Parathyroid adenoma (tissue), 2 donors: ENCODE data around the gene RASGEF1B.

Experiments
- H2AFZ ChIP-seq: fragments of 300-600 bp; sonication (generic); one replicate; pipeline ENCODE4 v1.7.0; 2017; ENCODE audit warnings: antibody characterized with exemption, mild to moderate bottlenecking
- H3K27ac ChIP-seq: fragments of 300-600 bp; sonication (generic); one replicate; pipeline ENCODE4 v1.7.0; 2017
- H3K27me3 ChIP-seq: fragments of 300-600 bp; sonication (generic); one replicate; pipeline ENCODE4 v1.7.0; 2017; ENCODE audit warnings: low read length; ENCODE audit not compliant: control insufficient read depth, insufficient read depth
- H3K36me3 ChIP-seq: fragments of 300-600 bp; sonication (generic); one replicate; pipeline ENCODE4 v1.7.0; 2017; ENCODE audit warnings: low read length; ENCODE audit not compliant: control insufficient read depth, insufficient read depth
- H3K4me1 ChIP-seq: fragments of 300-600 bp; sonication (generic); one replicate; pipeline ENCODE4 v1.7.0; 2017; ENCODE audit warnings: control low read depth
- H3K4me2 ChIP-seq: fragments of 300-600 bp; sonication (generic); one replicate; pipeline ENCODE4 v1.7.0; 2017; ENCODE audit warnings: low read length
- H3K4me3 ChIP-seq: fragments of 300-600 bp; sonication (generic); one replicate; pipeline ENCODE4 v1.7.0; 2017; ENCODE audit warnings: low read depth, low read length
- H3K79me2 ChIP-seq: fragments of 300-600 bp; sonication (generic); one replicate; pipeline ENCODE4 v1.7.0; 2017; ENCODE audit warnings: control low read depth
- H3K9ac ChIP-seq: fragments of 300-600 bp; sonication (generic); one replicate; pipeline ENCODE4 v1.7.0; 2017; ENCODE audit warnings: mild to moderate bottlenecking
- H3K9me3 ChIP-seq: fragments of 300-600 bp; sonication (generic); one replicate; pipeline ENCODE4 v1.7.0; 2017; ENCODE audit warnings: low read length; ENCODE audit not compliant: control insufficient read depth
- TF ChIP-seq, protein P1 (sequence below): fragments of 300-600 bp; sonication (generic); IDR thresholded peaks from one replicate; pipeline ENCODE4 v1.7.0; 2017; ENCODE audit warnings: antibody characterized with exemption, mild to moderate bottlenecking
- donor health status: primary hyperparathyroidism.

RASGEF1B gene

DNA sequence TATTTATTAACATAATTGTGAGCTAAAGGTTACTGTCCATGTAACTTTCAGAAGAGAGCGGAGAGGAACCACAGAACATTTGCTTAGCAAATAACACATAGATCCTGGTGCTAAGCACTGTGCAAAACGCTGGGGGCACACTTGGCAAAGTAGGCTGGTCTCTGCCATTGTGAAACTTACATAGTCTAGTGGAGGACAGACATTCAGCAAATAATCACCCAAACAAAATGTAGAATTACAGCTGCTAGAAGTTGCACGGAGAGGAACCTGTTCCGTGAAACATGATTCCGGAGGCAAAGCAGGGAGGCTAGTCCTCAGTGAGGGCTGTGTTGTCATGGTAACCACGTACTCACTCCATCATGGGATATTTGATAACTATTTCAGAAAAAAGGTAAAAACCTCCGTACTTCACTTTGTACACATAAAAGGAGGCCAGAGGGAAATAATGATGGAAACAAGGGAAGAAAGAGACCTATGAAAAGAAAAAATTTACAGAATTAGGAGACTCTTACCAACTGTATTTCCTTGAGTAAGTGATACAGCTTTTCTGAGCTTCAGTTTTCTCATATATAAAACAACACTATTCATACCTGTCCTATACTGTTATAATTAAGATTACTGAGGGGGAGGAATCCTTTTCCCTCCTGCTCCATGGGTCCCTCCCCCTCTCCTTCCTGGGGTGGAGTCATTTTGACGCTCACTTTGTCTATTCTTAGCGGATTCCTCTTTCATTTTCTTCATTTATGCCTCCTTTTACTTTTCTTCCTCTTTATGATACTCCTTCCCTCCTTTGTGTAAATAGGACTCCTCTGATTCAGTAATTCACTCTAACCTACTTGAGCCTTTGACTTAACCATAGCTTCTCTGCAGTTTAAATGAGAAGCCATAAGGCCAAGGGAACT, 825 bp upstream of the RASGEF1B start:
- Histone ChIP-seq H3K4me3 (peak overlapping the region; percentile 91), H3K27me3 (no peaks in the 10 kb centered on the region), H3K27ac (peak overlapping the region; percentile 83), H3K36me3 (no peaks in the 10 kb centered on the region), H3K9ac (no peak overlapping the region), H3K9me3 (no peaks in the 10 kb centered on the region), H3K4me2 (peak overlapping the region; percentile 87), H3K4me1 (peaks cover 4% of the 10 kb centered on the region), H3K79me2 (no peaks in the 10 kb centered on the region), H2AFZ (peak overlapping the region; percentile 74)
- TF ChIP-seq, protein P1, sequence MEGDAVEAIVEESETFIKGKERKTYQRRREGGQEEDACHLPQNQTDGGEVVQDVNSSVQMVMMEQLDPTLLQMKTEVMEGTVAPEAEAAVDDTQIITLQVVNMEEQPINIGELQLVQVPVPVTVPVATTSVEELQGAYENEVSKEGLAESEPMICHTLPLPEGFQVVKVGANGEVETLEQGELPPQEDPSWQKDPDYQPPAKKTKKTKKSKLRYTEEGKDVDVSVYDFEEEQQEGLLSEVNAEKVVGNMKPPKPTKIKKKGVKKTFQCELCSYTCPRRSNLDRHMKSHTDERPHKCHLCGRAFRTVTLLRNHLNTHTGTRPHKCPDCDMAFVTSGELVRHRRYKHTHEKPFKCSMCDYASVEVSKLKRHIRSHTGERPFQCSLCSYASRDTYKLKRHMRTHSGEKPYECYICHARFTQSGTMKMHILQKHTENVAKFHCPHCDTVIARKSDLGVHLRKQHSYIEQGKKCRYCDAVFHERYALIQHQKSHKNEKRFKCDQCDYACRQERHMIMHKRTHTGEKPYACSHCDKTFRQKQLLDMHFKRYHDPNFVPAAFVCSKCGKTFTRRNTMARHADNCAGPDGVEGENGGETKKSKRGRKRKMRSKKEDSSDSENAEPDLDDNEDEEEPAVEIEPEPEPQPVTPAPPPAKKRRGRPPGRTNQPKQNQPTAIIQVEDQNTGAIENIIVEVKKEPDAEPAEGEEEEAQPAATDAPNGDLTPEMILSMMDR = peak; percentile 9

DNA sequence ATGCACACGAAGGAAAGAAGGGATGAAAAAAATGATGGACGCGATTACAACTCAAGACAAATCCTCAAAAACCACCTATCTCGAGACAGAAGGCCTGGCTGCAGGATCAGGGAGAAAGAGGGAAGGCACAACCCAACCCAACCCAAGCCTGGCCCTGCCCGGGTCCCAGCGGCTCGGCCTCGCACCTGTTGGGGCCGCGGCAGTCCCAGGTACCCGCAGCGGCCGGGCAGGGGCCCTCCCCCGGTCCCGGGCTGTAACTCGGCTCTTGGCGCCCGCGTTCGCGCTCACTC, 464 bp downstream of the RASGEF1B start:
- Histone ChIP-seq H3K79me2 (peaks cover 6% of the 10 kb centered on the region), H3K36me3 (no peaks in the 10 kb centered on the region), H3K4me3 (peak overlapping the region; percentile 91), H3K9me3 (no peaks in the 10 kb centered on the region), H3K27me3 (no peaks in the 10 kb centered on the region), H3K4me2 (peak overlapping the region; percentile 82), H2AFZ (peak overlapping the region; percentile 83), H3K27ac (peak overlapping the region; percentile 89), H3K9ac (peak overlapping the region; percentile 7), H3K4me1 (peaks cover 4% of the 10 kb centered on the region)
- TF ChIP-seq, protein P1 = no peak

- Histone ChIP-seq H3K4me3 (peak overlapping the region; percentile 91), H3K4me2 (peak overlapping the region; percentile 82), H3K36me3 (no peaks in the 10 kb centered on the region), H3K9ac (peak overlapping the region; percentile 7), H3K4me1 (peaks cover 4% of the 10 kb centered on the region), H2AFZ (peak overlapping the region; percentile 83), H3K27ac (peak overlapping the region; percentile 89), H3K79me2 (peaks cover 7% of the 10 kb centered on the region), H3K27me3 (no peaks in the 10 kb centered on the region), H3K9me3 (no peaks in the 10 kb centered on the region)
- TF ChIP-seq, protein P1 = no peak
These were observed 1.0 kb downstream of the RASGEF1B start for GRCh38 chr4:81470456-81471297.

- Histone ChIP-seq H3K27me3 (no peaks in the 10 kb centered on the region), H3K4me2 (peak overlapping the region; percentile 82), H3K9ac (no peak overlapping the region), H3K4me3 (peak overlapping the region; percentile 91), H2AFZ (peak overlapping the region; percentile 83), H3K36me3 (no peaks in the 10 kb centered on the region), H3K9me3 (no peaks in the 10 kb centered on the region), H3K79me2 (peaks cover 7% of the 10 kb centered on the region), H3K27ac (peak overlapping the region; percentile 89), H3K4me1 (peaks cover 4% of the 10 kb centered on the region)
- TF ChIP-seq, protein P1 = no peak
These were observed 1.8 kb downstream of the RASGEF1B start for GRCh38 chr4:81469781-81470455.
